Sigmoid colon (tissue), 4 donors: ENCODE results near the gene STRADA.

Experiments used
- CTCF ChIP-seq, 4 experiments: fragments of 450-650 bp in 3 of 4; fragments of 200-600 bp in 1 of 4; IDR thresholded peaks; one replicate each; pipeline ENCODE4 v1.5.1; 2016 to 2019; ENCODE audit warnings: antibody characterized with exemption in 4 of 4, mild to moderate bottlenecking in 3 of 4, moderate library complexity in 2 of 4
- EP300 ChIP-seq, 4 donors: sonication (generic); formaldehyde crosslinking; IDR thresholded peaks; one replicate each; pipeline ENCODE4 v1.6.1; 2017; ENCODE audit warnings: antibody characterized with exemption in 4 of 4
- POLR2A ChIP-seq, 2 donors: fragments of 450-650 bp; IDR thresholded peaks; one replicate each; pipeline ENCODE4 v1.6.1; 2016; ENCODE audit warnings: antibody characterized with exemption in 2 of 2, mild to moderate bottlenecking in 2 of 2, moderate library complexity in 2 of 2
- POLR2AphosphoS5 ChIP-seq, 4 donors: sonication (generic); formaldehyde crosslinking; IDR thresholded peaks; one replicate each; pipeline ENCODE4 v1.6.1; 2017; ENCODE audit warnings: antibody characterized with exemption in 4 of 4

DNA sequence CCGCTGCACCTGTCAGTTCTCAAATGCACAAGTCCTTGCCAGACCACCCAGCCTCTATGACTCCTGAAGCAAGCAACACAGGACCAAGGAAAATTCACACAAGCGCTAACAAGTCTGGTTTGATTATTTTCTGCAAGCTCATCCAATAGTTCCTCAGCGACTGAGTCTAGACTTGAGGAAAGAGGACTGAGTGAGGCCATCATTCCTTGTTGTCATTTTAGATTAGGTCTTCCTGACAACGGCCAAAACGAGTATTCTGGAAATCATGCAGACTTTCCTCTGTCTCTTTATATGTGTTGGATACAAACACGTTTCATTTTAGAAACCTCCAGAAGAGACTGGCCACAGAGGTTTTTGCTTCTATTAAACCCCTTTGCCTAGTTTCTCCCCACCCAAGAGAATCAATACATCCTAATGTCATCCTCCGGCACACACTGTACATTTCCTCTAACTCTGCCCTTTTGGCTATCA, 31.2 kb upstream of the STRADA start:
- no peak for TF ChIP-seq CTCF (IDR thresholded peaks at IDR 0.05)
- TF ChIP-seq EP300 (IDR thresholded peaks at IDR 0.05): no peak
- TF ChIP-seq POLR2A (IDR thresholded peaks at IDR 0.05): no peak
- TF ChIP-seq POLR2AphosphoS5 (IDR thresholded peaks at IDR 0.05): no peak
